IPS DF 4.7 (cell line): ENCODE data around the gene KNG1.

Experiments used
- DNase-seq: peaks from one replicate; pipeline ENCODE4 v3.0.0-alpha.2; 2013; ENCODE audit warnings: low spot score; ENCODE audit errors: extremely low read depth

KNG1 gene

DNA sequence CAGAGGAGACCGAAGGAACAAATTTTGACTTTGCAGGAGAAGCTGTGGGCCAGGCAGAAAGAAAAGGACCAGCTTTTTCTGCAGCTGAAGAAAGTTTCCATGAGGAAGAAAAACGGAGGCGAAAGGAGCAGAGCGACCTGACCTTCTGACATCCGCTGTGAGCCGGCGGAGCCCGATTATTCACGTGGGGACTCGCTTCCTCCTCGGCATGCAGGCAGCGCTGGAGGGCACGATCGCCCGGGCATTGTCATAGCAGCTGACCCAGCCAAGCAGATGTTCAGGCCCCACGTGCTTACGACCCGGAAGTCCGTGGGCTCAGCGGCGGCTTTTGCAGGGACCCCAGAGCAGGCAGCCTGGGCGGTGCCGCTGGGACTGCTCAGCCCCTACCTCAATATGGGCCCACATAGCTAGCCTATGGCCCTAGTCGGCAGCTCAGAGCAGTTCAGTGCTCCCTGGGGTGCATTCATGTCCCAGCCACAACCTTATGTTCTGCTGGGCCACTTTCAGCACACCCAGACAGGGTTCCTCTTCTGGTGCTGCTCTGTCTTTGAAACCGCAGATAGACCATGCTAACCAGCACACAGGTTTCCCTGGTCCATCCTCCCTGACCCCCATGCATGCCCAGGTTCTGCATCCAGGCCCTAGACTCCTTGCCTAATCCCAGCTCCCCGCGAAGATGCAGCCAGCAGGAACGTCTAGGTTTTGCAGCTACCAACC, 55.7 kb downstream of the KNG1 start:
- DNase-seq, result no peak

DNA sequence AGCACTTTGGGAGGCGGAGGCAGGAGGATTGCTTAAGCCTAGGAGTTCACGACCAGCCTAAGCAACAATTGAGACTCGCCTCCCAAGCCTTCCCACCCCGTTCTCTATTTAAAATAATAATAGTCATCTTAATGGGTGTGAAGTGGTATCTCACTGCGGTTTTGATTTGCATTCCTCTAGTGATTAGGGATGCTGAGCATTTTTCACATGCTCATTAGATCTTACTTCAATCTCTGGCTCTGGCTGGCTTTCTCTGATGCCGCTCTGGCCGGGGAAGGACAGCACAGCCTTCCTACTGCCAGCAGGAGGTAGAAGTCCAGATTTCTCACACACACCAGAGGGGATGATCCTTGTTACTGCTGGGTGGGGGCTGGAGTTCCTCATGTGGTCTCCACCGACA, 58.8 kb downstream of the KNG1 start:
- no peak for DNase-seq

DNA sequence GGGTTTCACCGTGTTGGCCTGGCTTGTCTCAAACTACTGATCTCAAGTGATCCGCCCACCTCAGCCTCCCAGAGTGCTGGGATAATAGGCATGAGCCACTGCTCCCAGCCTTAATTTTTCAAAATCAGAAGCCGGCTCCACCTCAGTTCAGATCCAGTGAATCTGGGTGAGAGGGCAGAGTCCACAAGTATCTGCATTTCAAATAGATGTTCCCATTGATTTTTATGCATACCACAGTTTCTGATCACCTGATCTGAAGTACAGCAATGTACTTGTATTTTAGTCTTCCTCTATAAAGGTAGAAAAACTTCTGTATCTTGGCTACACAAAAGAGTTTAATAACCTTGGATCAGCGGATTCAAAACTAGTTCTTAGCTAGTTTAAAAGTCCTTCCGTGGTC, 62.0 kb downstream of the KNG1 start:
- no peak for DNase-seq

DNA sequence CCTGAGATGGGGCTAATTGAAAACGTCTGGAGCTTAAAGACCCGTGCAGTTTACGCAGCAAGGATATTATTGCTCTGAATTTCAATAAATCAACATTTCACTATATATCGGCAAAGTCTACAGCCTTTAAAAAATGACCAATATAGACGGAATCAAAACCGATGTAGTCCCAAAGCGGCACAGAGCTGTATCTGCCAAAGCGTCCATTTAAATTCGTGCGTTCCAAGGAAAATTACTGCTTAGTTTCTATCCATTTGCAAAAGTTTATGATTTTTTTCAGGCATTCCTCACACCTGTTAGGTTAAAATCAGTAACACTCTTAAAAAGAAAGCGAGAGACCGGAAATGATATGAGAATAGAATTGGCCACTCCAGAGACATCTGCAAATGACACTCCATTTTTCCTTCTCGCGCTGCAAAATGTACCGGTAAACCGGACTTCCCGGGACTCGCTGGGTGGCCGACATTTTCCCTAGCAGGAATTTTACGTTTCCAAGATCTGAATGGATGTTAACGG, 65.4 kb downstream of the KNG1 start:
- DNase-seq, result no peak

DNA sequence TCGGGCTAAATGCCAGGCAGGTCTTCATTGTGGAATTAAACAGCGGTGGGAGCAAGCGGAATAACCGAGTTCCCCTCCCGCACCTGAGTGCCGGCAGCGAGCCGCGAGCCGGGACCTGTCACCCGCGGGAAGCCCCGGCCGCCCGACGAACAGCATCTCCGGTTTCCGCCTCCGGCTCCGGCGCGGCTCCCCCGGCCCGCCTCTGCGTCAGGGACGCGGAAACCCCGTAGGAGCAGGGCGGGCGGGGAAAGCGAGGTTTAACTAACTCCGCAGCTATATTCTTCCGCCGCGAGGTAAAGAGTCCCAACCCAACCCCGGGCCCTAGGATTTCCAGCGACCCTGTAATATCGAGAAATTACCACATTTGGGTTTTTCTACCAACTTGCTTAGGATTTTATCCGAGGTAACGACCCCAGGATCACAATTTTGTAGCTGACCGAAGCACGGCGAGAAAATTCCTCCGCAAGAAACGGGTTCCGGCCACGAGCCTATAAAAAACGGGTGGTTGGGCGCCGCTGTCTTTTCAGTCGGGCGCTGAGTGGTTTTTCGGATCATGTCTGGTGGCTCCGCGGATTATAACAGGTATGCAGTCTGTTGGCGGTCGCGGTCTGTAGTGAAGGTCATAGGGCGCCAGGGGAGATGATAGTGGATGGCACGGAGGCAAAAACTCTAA, 66.0 kb downstream of the KNG1 start, which contains the start of gene EIF4A2:
TSS of gene EIF4A2 (plus strand) at position 520 of the 673 bp plus-strand sequence. CDS start at position 554, 34 bp downstream.
- DNase-seq, result no peak

DNA sequence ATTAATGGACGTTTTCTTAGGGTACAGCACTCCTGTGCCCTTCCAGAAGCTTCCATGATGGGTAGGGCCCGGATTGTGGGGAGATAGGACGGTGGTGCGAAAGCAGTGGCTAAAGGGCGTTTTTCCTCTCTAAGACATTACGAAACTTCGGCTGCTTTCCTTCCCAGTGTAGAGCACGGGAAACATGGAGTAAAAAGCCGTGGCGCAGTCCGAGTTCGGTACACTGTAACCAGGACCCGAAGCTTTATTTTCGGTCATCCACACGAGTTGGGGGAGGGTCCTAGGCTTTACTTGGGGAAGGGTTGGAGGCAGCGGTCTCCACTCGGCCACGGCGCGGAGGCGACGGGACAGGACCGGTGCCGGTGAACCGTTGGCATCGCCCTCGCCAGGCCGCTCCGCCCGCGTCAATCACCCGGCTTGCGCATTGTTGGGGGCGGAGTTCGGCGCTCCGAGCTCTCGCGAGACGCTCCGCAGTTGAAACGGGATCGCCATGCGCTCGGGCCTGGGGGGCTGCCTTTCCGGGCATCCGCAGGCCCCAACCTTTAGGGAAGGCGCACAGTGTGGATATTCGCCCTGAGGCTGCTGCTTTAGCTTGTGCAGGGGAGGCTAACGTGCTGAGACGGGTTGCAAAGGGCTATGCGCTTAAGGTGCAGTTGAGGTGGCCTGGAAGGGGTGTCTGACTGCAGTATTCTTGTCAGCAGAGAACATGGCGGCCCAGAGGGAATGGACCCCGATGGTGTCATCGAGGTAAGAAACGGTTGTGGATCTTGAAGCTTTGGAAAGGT, 66.8 kb downstream of the KNG1 start:
- DNase-seq, result no peak

DNA sequence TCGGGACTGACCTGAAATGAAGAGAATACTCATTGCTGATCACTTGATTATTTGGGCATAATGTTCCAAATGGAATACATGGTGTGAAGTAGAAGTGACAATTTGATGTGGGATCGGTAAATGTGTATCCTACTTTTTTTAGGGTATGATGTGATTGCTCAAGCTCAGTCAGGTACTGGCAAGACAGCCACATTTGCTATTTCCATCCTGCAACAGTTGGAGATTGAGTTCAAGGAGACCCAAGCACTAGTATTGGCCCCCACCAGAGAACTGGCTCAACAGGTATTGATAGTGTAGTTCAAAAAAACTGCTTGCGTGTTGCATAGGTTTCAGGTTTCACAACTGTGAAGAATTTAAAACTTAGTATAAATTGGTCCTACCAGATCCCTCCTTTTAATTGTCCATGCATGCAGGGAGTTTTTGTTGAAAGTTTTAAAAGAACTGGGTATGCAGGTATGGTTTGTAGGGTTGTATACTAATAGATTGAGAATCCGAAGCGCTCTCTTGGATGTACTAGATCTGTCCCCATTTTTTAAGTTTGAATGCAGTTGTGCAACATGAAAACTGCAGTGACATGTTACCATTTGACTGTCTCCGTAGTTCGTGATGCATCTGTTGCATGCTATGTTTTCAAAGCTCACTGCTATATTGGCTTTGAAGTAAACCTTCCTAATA, 67.8 kb downstream of the KNG1 start:
- no peak for DNase-seq

DNA sequence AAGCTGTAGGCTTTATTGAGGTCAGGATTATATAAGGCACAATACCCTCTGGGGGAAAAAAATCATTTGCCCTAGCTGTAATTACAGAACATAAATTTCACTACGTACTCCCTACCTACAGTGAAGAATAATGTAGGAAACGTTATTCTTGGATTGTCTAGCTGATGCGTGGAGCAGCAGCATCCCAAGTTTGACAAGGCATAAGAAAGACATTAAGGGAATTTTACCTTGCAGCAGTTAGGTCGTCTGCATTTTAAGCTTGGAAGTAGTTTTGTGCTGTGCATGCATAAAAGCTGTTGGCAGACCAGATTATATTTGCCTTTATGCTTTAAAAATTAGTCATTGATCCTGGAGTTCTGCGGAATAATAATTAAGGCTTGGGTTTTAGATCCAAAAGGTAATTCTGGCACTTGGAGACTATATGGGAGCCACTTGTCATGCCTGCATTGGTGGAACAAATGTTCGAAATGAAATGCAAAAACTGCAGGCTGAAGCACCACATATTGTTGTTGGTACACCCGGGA, 68.4 kb downstream of the KNG1 start:
- DNase-seq, result no peak

DNA sequence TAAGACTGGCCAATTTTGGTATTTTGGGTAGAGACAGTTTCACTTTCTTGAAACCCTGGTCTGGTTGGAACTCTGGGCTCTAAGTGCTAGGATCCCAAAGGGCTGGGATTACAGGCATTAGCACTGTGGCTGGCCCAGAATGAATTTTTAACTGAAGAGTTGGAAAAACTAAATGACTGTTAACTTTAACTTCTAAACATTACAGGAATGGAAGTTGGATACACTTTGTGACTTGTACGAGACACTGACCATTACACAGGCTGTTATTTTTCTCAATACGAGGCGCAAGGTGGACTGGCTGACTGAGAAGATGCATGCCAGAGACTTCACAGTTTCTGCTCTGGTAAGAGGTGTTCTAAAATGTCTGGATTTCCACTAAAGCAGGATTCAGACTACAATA, 69.8 kb downstream of the KNG1 start:
- no peak for DNase-seq

DNA sequence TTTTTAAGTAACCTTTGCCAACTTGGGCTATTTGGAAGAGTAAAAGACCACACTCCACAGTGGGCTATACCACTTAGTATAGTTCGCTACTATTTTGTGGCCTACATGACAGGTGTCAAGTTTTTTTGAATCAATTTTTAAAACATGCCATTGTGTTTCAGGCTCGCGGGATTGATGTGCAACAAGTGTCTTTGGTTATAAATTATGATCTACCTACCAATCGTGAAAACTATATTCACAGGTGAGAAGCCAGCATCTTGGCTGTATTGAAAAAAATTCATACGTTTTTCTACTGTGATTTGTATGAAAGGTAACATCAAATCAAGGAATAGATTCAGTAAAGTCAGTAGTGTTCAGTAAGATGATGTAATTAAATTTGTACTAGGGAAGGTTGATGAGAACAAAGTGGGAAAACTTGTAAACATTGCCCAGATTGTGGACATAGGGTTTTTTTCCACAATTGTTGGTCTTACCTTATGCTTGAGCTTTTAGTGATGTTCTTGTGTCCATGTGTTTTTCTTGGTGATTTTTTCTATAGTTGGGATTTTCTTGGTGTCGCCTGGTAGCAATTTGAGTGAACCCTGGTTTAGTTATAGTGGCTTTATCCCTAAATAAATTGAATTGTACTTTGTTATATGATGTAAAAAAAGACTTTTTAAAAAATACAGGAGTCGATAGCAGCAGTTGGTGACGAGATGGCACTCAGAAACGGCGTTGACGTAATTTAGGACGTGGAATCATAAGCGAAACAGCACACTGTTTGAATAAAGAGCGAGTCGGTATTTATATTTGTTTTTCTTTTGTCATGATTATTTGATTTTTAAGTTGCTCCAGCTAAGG, 70.7 kb downstream of the KNG1 start:
- no peak for DNase-seq

DNA sequence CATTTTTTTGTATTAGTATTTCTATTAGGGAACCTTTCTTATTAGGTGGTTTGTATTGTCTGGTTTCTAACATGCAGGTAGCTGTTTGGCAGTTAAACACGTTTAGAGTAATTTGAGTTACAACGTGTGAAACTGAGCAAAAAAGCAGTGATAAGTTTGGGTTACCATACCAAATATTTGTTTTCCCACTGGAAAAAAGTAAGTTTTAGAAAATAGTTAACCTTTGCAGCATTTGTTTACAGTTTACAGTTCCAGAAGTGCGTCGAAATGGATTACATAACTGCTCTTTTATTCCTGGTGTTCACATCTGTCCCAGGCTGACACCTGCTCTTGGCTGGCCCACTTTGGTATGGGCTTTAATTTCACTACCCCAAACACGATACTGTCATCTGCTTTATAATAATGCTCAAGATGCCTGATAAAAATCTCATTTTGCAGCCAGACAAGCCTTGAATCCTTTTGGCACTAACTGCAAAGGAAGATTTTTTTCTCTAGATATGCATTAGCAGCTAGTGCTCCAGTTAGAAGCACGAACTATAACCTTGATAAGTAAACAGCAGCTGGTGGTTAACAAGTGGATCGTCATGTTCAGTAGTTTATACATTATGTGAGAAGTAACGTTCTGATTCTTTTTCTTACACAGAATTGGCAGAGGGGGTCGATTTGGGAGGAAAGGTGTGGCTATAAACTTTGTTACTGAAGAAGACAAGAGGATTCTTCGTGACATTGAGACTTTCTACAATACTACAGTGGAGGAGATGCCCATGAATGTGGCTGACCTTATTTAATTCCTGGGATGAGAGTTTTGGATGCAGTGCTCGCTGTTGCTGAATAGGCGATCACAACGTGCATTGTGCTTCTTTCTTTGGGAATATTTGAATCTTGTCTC, 71.6 kb downstream of the KNG1 start:
- DNase-seq, result no peak

DNA sequence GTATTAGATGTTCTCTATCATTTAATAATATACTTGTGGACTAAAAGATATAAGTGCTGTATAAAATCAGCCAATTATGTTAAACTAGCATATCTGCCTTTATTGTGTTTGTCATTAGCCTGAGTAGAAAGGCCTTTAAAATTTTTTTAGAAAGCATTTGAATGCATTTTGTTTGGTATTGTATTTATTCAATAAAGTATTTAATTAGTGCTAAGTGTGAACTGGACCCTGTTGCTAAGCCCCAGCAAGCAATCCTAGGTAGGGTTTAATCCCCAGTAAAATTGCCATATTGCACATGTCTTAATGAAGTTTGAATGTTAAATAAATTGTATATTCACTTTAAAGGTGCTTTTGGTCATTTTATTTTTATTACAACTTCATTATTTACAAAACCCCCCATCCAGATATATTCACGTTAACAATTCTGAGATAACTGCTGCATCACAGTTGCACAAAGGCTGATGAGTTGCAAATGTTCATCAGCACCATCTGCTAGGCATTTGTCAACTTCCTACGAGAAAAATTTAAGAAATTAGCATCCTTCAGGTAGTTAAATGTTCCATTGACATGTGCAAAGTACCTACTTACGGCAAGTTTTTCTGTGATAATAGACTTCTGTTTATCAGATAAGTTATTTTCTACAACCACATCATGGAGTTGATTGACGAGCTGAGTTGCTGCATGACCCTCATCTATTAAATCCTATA, 72.5 kb downstream of the KNG1 start:
- DNase-seq, result no peak

DNA sequence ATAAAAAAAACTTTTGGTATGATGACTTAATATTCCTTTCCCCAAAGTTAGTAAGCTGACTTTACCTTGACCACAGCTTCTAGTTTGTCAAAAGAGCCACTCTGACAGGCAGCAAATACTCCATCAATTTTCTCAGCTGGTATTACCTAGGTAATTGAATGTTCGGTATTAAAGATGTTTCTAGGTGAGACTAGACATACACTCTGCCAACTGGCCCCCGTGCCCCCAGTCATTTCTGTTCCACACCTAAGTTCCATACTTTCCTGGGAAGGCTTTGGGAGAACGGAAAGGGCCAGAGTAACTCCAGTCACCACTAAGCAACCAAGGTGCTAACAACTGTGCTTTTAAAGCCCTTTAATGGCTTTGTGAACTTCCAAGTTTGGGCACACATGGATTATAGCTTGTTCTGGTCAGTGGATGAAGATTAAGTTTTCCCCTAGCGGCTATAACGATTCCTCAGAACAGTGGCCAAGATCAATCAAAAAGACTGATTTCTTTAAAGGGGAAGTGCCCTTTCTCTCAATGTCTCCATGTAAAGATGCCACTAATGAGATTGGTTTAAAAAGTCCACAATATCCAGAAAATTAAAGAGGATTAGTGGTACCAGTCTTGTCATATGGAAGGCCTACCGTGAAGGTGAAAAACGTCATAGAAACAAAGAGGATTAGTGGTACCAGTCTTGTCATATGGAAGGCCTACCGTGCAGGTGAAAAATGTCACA, 73.3 kb downstream of the KNG1 start:
- DNase-seq, result no peak
